ENCODE measurements around the gene RABGAP1.

DNA sequence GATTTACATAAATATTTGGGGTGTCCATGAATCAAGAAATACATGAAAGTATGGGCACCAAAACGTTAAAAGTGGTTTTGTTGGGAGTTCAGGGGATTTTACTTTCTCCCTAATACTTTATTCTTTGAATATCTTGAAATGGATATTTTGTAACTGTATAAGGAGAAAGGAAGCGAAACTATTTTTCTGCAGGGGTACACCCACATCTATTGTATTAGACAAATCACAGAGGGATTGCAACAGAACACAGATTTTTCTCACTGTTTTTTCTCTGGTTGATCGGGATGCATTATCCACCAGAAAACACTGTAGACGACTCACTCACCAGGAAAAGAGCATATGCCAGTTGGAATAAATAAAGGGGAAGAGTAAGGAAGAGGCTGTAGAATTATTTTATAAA lies 1.2 kb upstream of the RABGAP1 start:
- TF ChIP-seq, protein P1, sequence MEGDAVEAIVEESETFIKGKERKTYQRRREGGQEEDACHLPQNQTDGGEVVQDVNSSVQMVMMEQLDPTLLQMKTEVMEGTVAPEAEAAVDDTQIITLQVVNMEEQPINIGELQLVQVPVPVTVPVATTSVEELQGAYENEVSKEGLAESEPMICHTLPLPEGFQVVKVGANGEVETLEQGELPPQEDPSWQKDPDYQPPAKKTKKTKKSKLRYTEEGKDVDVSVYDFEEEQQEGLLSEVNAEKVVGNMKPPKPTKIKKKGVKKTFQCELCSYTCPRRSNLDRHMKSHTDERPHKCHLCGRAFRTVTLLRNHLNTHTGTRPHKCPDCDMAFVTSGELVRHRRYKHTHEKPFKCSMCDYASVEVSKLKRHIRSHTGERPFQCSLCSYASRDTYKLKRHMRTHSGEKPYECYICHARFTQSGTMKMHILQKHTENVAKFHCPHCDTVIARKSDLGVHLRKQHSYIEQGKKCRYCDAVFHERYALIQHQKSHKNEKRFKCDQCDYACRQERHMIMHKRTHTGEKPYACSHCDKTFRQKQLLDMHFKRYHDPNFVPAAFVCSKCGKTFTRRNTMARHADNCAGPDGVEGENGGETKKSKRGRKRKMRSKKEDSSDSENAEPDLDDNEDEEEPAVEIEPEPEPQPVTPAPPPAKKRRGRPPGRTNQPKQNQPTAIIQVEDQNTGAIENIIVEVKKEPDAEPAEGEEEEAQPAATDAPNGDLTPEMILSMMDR (conservative IDR thresholded peaks at IDR 0.05; ENCODE audit: low read depth, low read length): no peak
- TF ChIP-seq EZH2 (IDR thresholded peaks at IDR 0.05; ENCODE audit: borderline replicate concordance, low read depth, low read length, poor library complexity, severe bottlenecking): no peak

All from A673 (cell line).